K562 (cell line): ENCODE data around the gene DNA2. TPM values are rescaled to one million over a fixed set of nuclear protein-coding genes. Genes with fewer than 3 reads are reported as not detected.

Experiments
- EWSR1 ChIP-seq: fragments of 450-650 bp; IDR thresholded peaks from 2 replicates; pipeline ENCODE4 v1.6.1; 2018; ENCODE audit warnings: borderline replicate concordance, mild to moderate bottlenecking, low read depth, moderate library complexity; ENCODE audit not compliant: partially characterized antibody
- FOXK1 ChIP-seq: sonication (generic); formaldehyde crosslinking; IDR thresholded peaks from 2 replicates; pipeline ENCODE4 v1.8.0; 2022; ENCODE audit warnings: missing genetic modification reagents, mild to moderate bottlenecking, borderline replicate concordance
- HDGF ChIP-seq: fragments of 450-650 bp; IDR thresholded peaks from 2 replicates; pipeline ENCODE4 v1.6.1; 2016
- ILF3 ChIP-seq: fragments of 450-650 bp; IDR thresholded peaks from 2 replicates; pipeline ENCODE4 v1.6.1; 2018; ENCODE audit warnings: antibody characterized with exemption, mild to moderate bottlenecking, moderate library complexity, borderline replicate concordance
- MIER1 ChIP-seq: fragments of 450-650 bp; IDR thresholded peaks from 2 replicates; pipeline ENCODE4 v1.6.1; 2016; ENCODE audit warnings: antibody characterized with exemption, mild to moderate bottlenecking, low read depth
- NCOR1 ChIP-seq: fragments of 450-650 bp; IDR thresholded peaks from 2 replicates; pipeline ENCODE4 v1.6.1; 2016; ENCODE audit warnings: mild to moderate bottlenecking, moderate library complexity
- NFE2 ChIP-seq: IDR thresholded peaks from 2 replicates; pipeline ENCODE4 v1.6.1; 2014; ENCODE audit warnings: antibody characterized with exemption, low read depth
- POLR2AphosphoS2 ChIP-seq: IDR thresholded peaks from 2 replicates; pipeline ENCODE4 v1.6.1; 2012; ENCODE audit warnings: low read length, improper control_type of control experiment
- RBM39 ChIP-seq: fragments of 200-400 bp; formaldehyde crosslinking; optimal IDR thresholded peaks from 2 replicates; pipeline ENCODE3; 2018; ENCODE audit warnings: low read depth, low read length
- RCOR1 ChIP-seq, 2 experiments: IDR thresholded peaks; 2 replicates each; pipeline ENCODE4 v1.6.1; 2012; ENCODE audit warnings: low read depth in 2 of 2, low read length in 2 of 2, borderline replicate concordance in 1 of 2, improper control_type of control experiment in 1 of 2
- TEAD4 ChIP-seq, 2 experiments: sonication (generic) in 1 of 2; formaldehyde crosslinking in 1 of 2; IDR thresholded peaks; 2 replicates each; pipeline versions ENCODE4 v1.6.1 to v1.8.0; 2012 to 2022; ENCODE audit warnings: borderline replicate concordance in 1 of 2, inconsistent platforms in 1 of 2, low read length in 1 of 2, mild to moderate bottlenecking in 1 of 2, missing genetic modification reagents in 1 of 2
- ZNF57 ChIP-seq: fragments of 450-650 bp; formaldehyde crosslinking; IDR thresholded peaks from 2 replicates; pipeline ENCODE4 v1.4.0; 2020; ENCODE audit warnings: mild to moderate bottlenecking, moderate library complexity
- polyA plus RNA-seq, 8 experiments: library from polyadenylated mRNA; depleted of rRNA in 4 of 8; stranded (reverse) in 5 of 8; unstranded in 3 of 8; fragments of >200 nt; fragmentation: Nextera tagmentation in 2 of 8; fragmentation: Illumina TruSeq in 1 of 8; extraction: Ambion mirVana in 2 of 8; extraction: Trizol in 1 of 8; gene quantifications; 2 replicates each; pipeline versions ENCODE4 v1.2.1 to v1.2.3, GENCODE V29; 2011 to 2014; ENCODE audit warnings: inconsistent platforms in 1 of 8, missing spikeins in 1 of 8
- total RNA-seq, 7 experiments: library from RNA; depleted of rRNA in 6 of 7; stranded (reverse); fragments of >200 nt in 6 of 7; fragmentation: Illumina TruSeq in 2 of 7; extraction: Trizol in 2 of 7; gene quantifications; 2 replicates each; pipeline versions ENCODE4 v1.2.1 to v1.2.3, GENCODE V29; 2011 to 2021; ENCODE audit warnings: low replicate concordance in 1 of 7
- TF ChIP-seq, protein P1 (sequence below), 2 experiments: IDR thresholded peaks; 2 replicates each; pipeline ENCODE4 v1.6.1; 2011; ENCODE audit warnings: borderline replicate concordance in 1 of 2, control low read depth in 1 of 2, low read depth in 1 of 2, low read length in 1 of 2, mild to moderate bottlenecking in 1 of 2, mixed read lengths in 1 of 2, moderate library complexity in 1 of 2; ENCODE audit not compliant: insufficient read depth in 1 of 2, insufficient read length in 1 of 2, poor library complexity in 1 of 2, severe bottlenecking in 1 of 2; ENCODE audit errors: extremely low read depth in 1 of 2
- TF ChIP-seq, protein P2 (sequence below): sonication (generic); formaldehyde crosslinking; IDR thresholded peaks from 2 replicates; pipeline ENCODE4 v1.8.0; 2023; ENCODE audit warnings: mild to moderate bottlenecking, missing genetic modification reagents

Gene DNA2
- total and polyA plus RNA-seq, 9 of the 15 experiments (the other 6 are each of a cell fraction or from before 2014, with no cell fraction given), result 24.6 to 51.4 (median 40.8) TPM

DNA sequence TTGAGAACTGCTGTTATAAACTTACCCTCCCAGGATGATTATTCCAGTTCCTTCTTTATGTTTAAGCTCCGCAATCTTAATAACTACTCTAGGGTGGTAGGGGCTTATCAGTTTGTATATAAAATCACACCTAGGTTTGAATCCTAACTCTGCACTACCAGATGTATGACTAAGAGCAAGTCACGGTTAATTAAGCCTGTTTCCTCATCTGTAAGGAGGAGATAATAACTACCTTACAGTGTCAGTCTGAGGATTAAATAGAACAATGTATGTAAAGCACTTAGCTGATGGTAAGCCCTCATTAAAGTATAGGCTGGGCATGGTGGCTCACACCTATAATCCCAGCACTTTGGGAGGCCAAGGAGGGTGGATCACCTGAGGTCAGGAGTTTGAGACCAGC lies 9.2 kb downstream of the DNA2 start (continued):
- TF ChIP-seq ZNF57 (CRISPR knock-in tag) (no peak), POLR2AphosphoS2 (no peak), HDGF (no peak), TEAD4 (IDR thresholded peaks at IDR 0.05; ENCODE audit: low read length) (peak; percentile 78), TEAD4 (CRISPR knock-in tag; IDR thresholded peaks at IDR 0.05; ENCODE audit: borderline replicate concordance) (no peak), NFE2 (peak; percentile 38; the same call in 1 of the 2 replicates), FOXK1 (CRISPR knock-in tag) (no peak), RBM39 (no peak), ILF3 (no peak), MIER1 (no peak), EWSR1 (no peak), NCOR1 (0 out of 2 replicates have a peak, but pooled peaks have one; percentile 27), RCOR1 (IDR thresholded peaks at IDR 0.05; ENCODE audit: borderline replicate concordance in 1 of 2, low read depth in 2 of 2, low read length in 2 of 2) (peak; percentile 17 to 85; a peak in 3 of 4 replicates)
- TF ChIP-seq, protein P1, sequence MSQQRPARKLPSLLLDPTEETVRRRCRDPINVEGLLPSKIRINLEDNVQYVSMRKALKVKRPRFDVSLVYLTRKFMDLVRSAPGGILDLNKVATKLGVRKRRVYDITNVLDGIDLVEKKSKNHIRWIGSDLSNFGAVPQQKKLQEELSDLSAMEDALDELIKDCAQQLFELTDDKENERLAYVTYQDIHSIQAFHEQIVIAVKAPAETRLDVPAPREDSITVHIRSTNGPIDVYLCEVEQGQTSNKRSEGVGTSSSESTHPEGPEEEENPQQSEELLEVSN (IDR thresholded peaks at IDR 0.05; ENCODE audit: borderline replicate concordance in 1 of 2, extremely low read depth in 1 of 2, insufficient read depth in 1 of 2, insufficient read length in 1 of 2, low read depth in 1 of 2, low read length in 1 of 2, poor library complexity in 1 of 2, severe bottlenecking in 1 of 2), result no peak
- TF ChIP-seq, protein P2, sequence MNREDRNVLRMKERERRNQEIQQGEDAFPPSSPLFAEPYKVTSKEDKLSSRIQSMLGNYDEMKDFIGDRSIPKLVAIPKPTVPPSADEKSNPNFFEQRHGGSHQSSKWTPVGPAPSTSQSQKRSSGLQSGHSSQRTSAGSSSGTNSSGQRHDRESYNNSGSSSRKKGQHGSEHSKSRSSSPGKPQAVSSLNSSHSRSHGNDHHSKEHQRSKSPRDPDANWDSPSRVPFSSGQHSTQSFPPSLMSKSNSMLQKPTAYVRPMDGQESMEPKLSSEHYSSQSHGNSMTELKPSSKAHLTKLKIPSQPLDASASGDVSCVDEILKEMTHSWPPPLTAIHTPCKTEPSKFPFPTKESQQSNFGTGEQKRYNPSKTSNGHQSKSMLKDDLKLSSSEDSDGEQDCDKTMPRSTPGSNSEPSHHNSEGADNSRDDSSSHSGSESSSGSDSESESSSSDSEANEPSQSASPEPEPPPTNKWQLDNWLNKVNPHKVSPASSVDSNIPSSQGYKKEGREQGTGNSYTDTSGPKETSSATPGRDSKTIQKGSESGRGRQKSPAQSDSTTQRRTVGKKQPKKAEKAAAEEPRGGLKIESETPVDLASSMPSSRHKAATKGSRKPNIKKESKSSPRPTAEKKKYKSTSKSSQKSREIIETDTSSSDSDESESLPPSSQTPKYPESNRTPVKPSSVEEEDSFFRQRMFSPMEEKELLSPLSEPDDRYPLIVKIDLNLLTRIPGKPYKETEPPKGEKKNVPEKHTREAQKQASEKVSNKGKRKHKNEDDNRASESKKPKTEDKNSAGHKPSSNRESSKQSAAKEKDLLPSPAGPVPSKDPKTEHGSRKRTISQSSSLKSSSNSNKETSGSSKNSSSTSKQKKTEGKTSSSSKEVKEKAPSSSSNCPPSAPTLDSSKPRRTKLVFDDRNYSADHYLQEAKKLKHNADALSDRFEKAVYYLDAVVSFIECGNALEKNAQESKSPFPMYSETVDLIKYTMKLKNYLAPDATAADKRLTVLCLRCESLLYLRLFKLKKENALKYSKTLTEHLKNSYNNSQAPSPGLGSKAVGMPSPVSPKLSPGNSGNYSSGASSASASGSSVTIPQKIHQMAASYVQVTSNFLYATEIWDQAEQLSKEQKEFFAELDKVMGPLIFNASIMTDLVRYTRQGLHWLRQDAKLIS (CRISPR knock-in tag), result no peak
